Keratinocyte (primary cell): ENCODE data around the gene KLHDC7B. TPM values are rescaled to one million over a fixed set of nuclear protein-coding genes. Genes with fewer than 3 reads are reported as not detected.

Source experiments
- DNase-seq: peaks from one replicate; pipeline ENCODE4 v3.0.0-alpha.2; 2011; ENCODE audit warnings: low read depth, missing footprints, low spot score
- FAIRE-seq: peaks from 2 replicates; lab custom pipeline; 2011; peaks lifted over from hg19 to GRCh38; lab: Jason Lieb, UNC
- H2AFZ ChIP-seq: 2 replicates; pipeline ENCODE4 v1.6.0; 2012; ENCODE audit warnings: low read length, control low read depth, inconsistent platforms; ENCODE audit not compliant: control insufficient read depth
- H3K27ac ChIP-seq: 2 replicates; pipeline ENCODE4 v1.5.1; 2011; ENCODE audit warnings: low read length; ENCODE audit not compliant: control insufficient read depth, insufficient read depth
- H3K27me3 ChIP-seq: 3 replicates; pipeline ENCODE4 v1.6.0; 2011; ENCODE audit warnings: low read length; ENCODE audit not compliant: control insufficient read depth, insufficient read depth; ENCODE audit errors: extremely low read depth
- H3K36me3 ChIP-seq, 2 experiments: 2 replicates in 1 of 2; 3 replicates in 1 of 2; pipeline ENCODE4 v1.5.1; 2011; ENCODE audit warnings: low read length in 2 of 2, mild to moderate bottlenecking in 1 of 2; ENCODE audit not compliant: control insufficient read depth in 2 of 2, insufficient read depth in 2 of 2; ENCODE audit errors: extremely low read depth in 1 of 2
- H3K4me1 ChIP-seq: 3 replicates; pipeline ENCODE4 v1.5.1; 2011; ENCODE audit warnings: low read length; ENCODE audit not compliant: control insufficient read depth, insufficient read depth; ENCODE audit errors: extremely low read depth
- H3K4me2 ChIP-seq: 3 replicates; pipeline ENCODE4 v1.6.0; 2011; ENCODE audit warnings: low read depth, low read length; ENCODE audit not compliant: control insufficient read depth, insufficient read depth; ENCODE audit errors: extremely low read depth
- H3K4me3 ChIP-seq, 3 experiments: fragments of 200-600 bp in 1 of 3; sonication (generic) in 1 of 3; 2 replicates in 2 of 3; 3 replicates in 1 of 3; pipeline ENCODE4 v1.5.1; 2011 to 2016; ENCODE audit warnings: low read length in 3 of 3, mild to moderate bottlenecking in 3 of 3, control low read depth in 2 of 3, inconsistent platforms in 1 of 3, low read depth in 1 of 3, mixed read lengths in 1 of 3, mixed run types in 1 of 3, moderate library complexity in 1 of 3; ENCODE audit not compliant: control insufficient read depth in 2 of 3, insufficient read depth in 2 of 3; ENCODE audit errors: extremely low read depth in 1 of 3
- H3K79me2 ChIP-seq: 2 replicates; pipeline ENCODE4 v1.6.0; 2012; ENCODE audit warnings: low read length; ENCODE audit not compliant: control insufficient read depth, insufficient read depth
- H3K9ac ChIP-seq: 3 replicates; pipeline ENCODE4 v1.6.0; 2011; ENCODE audit warnings: low read length; ENCODE audit not compliant: control insufficient read depth, insufficient read depth; ENCODE audit errors: extremely low read depth
- H3K9me1 ChIP-seq: 3 replicates; pipeline ENCODE4 v1.6.0; 2011; ENCODE audit warnings: low read length; ENCODE audit not compliant: control insufficient read depth, insufficient read depth; ENCODE audit errors: extremely low read depth
- H3K9me3 ChIP-seq: 2 replicates; pipeline ENCODE4 v1.5.1; 2012; ENCODE audit warnings: low read depth, low read length; ENCODE audit not compliant: control insufficient read depth
- H4K20me1 ChIP-seq: 3 replicates; pipeline ENCODE4 v1.6.0; 2011; ENCODE audit warnings: low read length; ENCODE audit not compliant: control insufficient read depth, insufficient read depth; ENCODE audit errors: extremely low read depth
- CTCF ChIP-seq, 3 experiments: IDR thresholded peaks in 1 of 3; conservative IDR thresholded peaks in 1 of 3; optimal IDR thresholded peaks in 1 of 3; 2 replicates in 2 of 3; 3 replicates in 1 of 3; pipeline versions ENCODE3 to v1.5.1; 2011; ENCODE audit warnings: low read length in 3 of 3, mild to moderate bottlenecking in 3 of 3, moderate library complexity in 2 of 3, control low read depth in 1 of 3, inconsistent platforms in 1 of 3; ENCODE audit not compliant: insufficient read depth in 2 of 3; ENCODE audit errors: extremely low read depth in 1 of 3
- EZH2 ChIP-seq: IDR thresholded peaks from one replicate; pipeline ENCODE4 v1.6.1; 2012; ENCODE audit warnings: inconsistent platforms, mild to moderate bottlenecking, low read length, moderate library complexity
- dilution Hi-C: fragments of 300-500 bp; cut with MboI; formaldehyde crosslinking; loops from one replicate; pipeline ENCODE4 v1.7.0; 2020; ENCODE audit warnings: low sequenced_read_pairs; ENCODE audit not compliant: extremely low pct_ligation_motif_present
- polyA plus RNA-seq, 5 experiments: library from polyadenylated mRNA; depleted of rRNA in 3 of 5; stranded (reverse) in 3 of 5; stranded (forward) in 1 of 5; unstranded in 1 of 5; fragments of >200 nt; gene quantifications; 1 replicate in 1 of 5; 2 replicates in 3 of 5; 3 replicates in 1 of 5; pipeline versions ENCODE4 v1.2.1 to v1.2.3, GENCODE V29; 2011 to 2012; ENCODE audit warnings: missing spikeins in 2 of 5, low read depth in 1 of 5, low replicate concordance in 1 of 5

KLHDC7B gene
- polyA plus RNA-seq, 1 donor (not counting 4 experiments of a cell fraction or from before 2014, with no cell fraction given), result 0.01 TPM

GRCh38 chr22:50506611-50507420 is 38.9 kb upstream of the KLHDC7B start:
- H3K27me3 ChIP-seq, result no peaks in the 10 kb centered on the region
- H3K79me2 ChIP-seq, result peaks cover 29% of the 10 kb centered on the region
- H3K36me3 ChIP-seq, result peaks cover 6 to 17% of the 10 kb centered on the region in 2 experiments

GRCh38 chr22:50507421-50507990 is 38.2 kb upstream of the KLHDC7B start, which contains the start of gene LMF2:
Gene LMF2 (minus strand): TSS chr22:50507702. CDS start chr22:50507675, 27 bp downstream.
- Histone ChIP-seq H3K9me3 (no peaks in the 10 kb centered on the region), H3K4me2 (peak within 1 kb of the TSS; percentile 89), H3K9me1 (no peaks in the 10 kb centered on the region), H3K27me3 (no peaks in the 10 kb centered on the region), H3K36me3 (peaks cover 6 to 15% of the 10 kb centered on the region in 2 experiments), H3K4me1 (peaks cover 17% of the 10 kb centered on the region), H3K79me2 (peaks cover 34% of the 10 kb centered on the region), H2AFZ (peak within 1 kb of the TSS; percentile 97), H4K20me1 (no peaks in the 10 kb centered on the region), H3K9ac (peak within 1 kb of the TSS; percentile 90), H3K4me3 (peak within 1 kb of the TSS; percentile 87 to 92 (median 89)), H3K27ac (peak within 1 kb of the TSS; percentile 80)
- TF ChIP-seq EZH2 (no peak), CTCF (optimal IDR thresholded peaks at IDR 0.05 in 1 of 3, IDR thresholded peaks at IDR 0.05 in 1 of 3, conservative IDR thresholded peaks at IDR 0.05 in 1 of 3; ENCODE audit: extremely low read depth in 1 of 3, insufficient read depth in 2 of 3, low read length in 3 of 3) (no peak)
- dilution Hi-C loops, result no loop called here
- no peak for FAIRE-seq
- DNase-seq, result no peak

More at GRCh38 chr22:50506611-50507420, 38.9 kb upstream of the KLHDC7B start:
- H3K27ac ChIP-seq, result peak overlapping the region; percentile 74
- H3K9ac ChIP-seq, result peak overlapping the region; percentile 90
- DNase-seq (no peak), FAIRE-seq (no peak)
- H3K4me2 ChIP-seq, result peak overlapping the region; percentile 88
- no peaks in the 10 kb centered on the region for H3K9me1 ChIP-seq
- dilution Hi-C loops, result no loop called here
- H3K9me3 ChIP-seq, result no peaks in the 10 kb centered on the region
- H3K4me1 ChIP-seq, result peaks cover 17% of the 10 kb centered on the region
- peak overlapping the region; percentile 92 for H2AFZ ChIP-seq
- no peaks in the 10 kb centered on the region for H4K20me1 ChIP-seq
- TF ChIP-seq CTCF (optimal IDR thresholded peaks at IDR 0.05 in 1 of 3, IDR thresholded peaks at IDR 0.05 in 1 of 3, conservative IDR thresholded peaks at IDR 0.05 in 1 of 3; ENCODE audit: extremely low read depth in 1 of 3, insufficient read depth in 2 of 3, low read length in 3 of 3), result no peak
- TF ChIP-seq EZH2, result no peak
- H3K4me3 ChIP-seq, result peak overlapping the region; percentile 75 to 89 (median 87)
